WTC11 (cell line): ENCODE results near the gene P2RX4. TPM values are rescaled to one million over a fixed set of nuclear protein-coding genes. Genes with fewer than 3 reads are reported as not detected.

Source experiments
- ATAC-seq: fragments of 200-7000 bp; cut with Tn5 transposase; 2 replicates; pipeline ENCODE4 v1.10.0; 2021; ENCODE audit warnings: mild to moderate bottlenecking, moderate library complexity
- CTCF ChIA-PET: fragments of 300-600 bp; sonication (Branson Sonifier 250); formaldehyde crosslinking; loops from one replicate; lab custom pipeline; 2021; ENCODE audit warnings: antibody characterized with exemption; lab: Charles Lee
- POLR2A ChIA-PET: fragments of 350-600 bp; sonication (Branson Sonifier 250); formaldehyde crosslinking; loops from one replicate; lab custom pipeline; 2021; ENCODE audit warnings: antibody characterized with exemption; lab: Charles Lee
- DNase-seq: peaks from one replicate; pipeline ENCODE4 v3.0.0; 2021; ENCODE audit warnings: low spot score
- H3K27ac Mint-ChIP-seq: 2 replicates; pipeline ENCODE4 v1.8.0; 2021; ENCODE audit warnings: mixed read lengths
- H3K27me3 Mint-ChIP-seq: 2 replicates; pipeline ENCODE4 v1.8.0; 2021; ENCODE audit warnings: low read depth, mild to moderate bottlenecking, moderate library complexity, mixed read lengths
- H3K36me3 Mint-ChIP-seq: 2 replicates; pipeline ENCODE4 v1.8.0; 2021; ENCODE audit warnings: mixed read lengths
- H3K4me1 Mint-ChIP-seq: 2 replicates; pipeline ENCODE4 v1.8.0; 2022; ENCODE audit warnings: mixed read lengths
- H3K4me3 Mint-ChIP-seq: 2 replicates; pipeline ENCODE4 v1.8.0; 2021; ENCODE audit warnings: mild to moderate bottlenecking, moderate library complexity, mixed read lengths
- H3K9me3 Mint-ChIP-seq: 2 replicates; pipeline ENCODE4 v1.8.0; 2021; ENCODE audit warnings: mixed read lengths
- AR ChIP-seq: fragments of 250-450 bp; sonication (Bioruptor Pico); IDR thresholded peaks from 2 replicates; pipeline ENCODE4 v1.9.0; 2021; ENCODE audit warnings: mild to moderate bottlenecking
- ATF3 ChIP-seq: sonication (generic); formaldehyde crosslinking; conservative IDR thresholded peaks from 2 replicates; pipeline ENCODE4 v1.8.1; 2022; ENCODE audit warnings: mild to moderate bottlenecking, missing genetic modification reagents
- ATF6 ChIP-seq: sonication (generic); formaldehyde crosslinking; IDR thresholded peaks from 2 replicates; pipeline ENCODE4 v1.8.1; 2023; ENCODE audit warnings: mild to moderate bottlenecking, missing genetic modification reagents
- ETV6 ChIP-seq: sonication (generic); formaldehyde crosslinking; IDR thresholded peaks from 2 replicates; pipeline ENCODE4 v1.8.1; 2022; ENCODE audit warnings: mild to moderate bottlenecking, missing genetic modification reagents
- FOXK1 ChIP-seq: sonication (generic); formaldehyde crosslinking; IDR thresholded peaks from 2 replicates; pipeline ENCODE4 v1.8.0; 2022; ENCODE audit warnings: mild to moderate bottlenecking, moderate library complexity, missing genetic modification reagents
- FOXP4 ChIP-seq: sonication (generic); formaldehyde crosslinking; IDR thresholded peaks from 2 replicates; pipeline ENCODE4 v1.8.0; 2022; ENCODE audit warnings: mild to moderate bottlenecking, missing genetic modification reagents
- GTF2I ChIP-seq: fragments of 250-450 bp; sonication (Bioruptor Pico); conservative IDR thresholded peaks from 2 replicates; pipeline ENCODE4 v1.4.0; 2021; ENCODE audit warnings: mild to moderate bottlenecking
- IRF2 ChIP-seq: sonication (generic); formaldehyde crosslinking; IDR thresholded peaks from 2 replicates; pipeline ENCODE4 v1.8.0; 2022; ENCODE audit warnings: low read depth, missing genetic modification reagents, borderline replicate concordance
- MXD4 ChIP-seq: fragments of 250-450 bp; sonication (Bioruptor Pico); IDR thresholded peaks from 2 replicates; pipeline ENCODE4 v1.8.0; 2021; ENCODE audit warnings: mild to moderate bottlenecking, moderate library complexity, borderline replicate concordance
- NR2C2 ChIP-seq: sonication (generic); formaldehyde crosslinking; IDR thresholded peaks from 2 replicates; pipeline ENCODE4 v1.8.0; 2022; ENCODE audit warnings: mild to moderate bottlenecking, missing genetic modification reagents
- PRDM15 ChIP-seq: sonication (generic); formaldehyde crosslinking; IDR thresholded peaks from 2 replicates; pipeline ENCODE4 v1.8.0; 2022; ENCODE audit warnings: missing genetic modification reagents
- PRRX2 ChIP-seq: fragments of 250-450 bp; sonication (Bioruptor Pico); IDR thresholded peaks from 2 replicates; pipeline ENCODE4 v1.8.0; 2021; ENCODE audit warnings: mild to moderate bottlenecking
- SMAD4 ChIP-seq: sonication (generic); formaldehyde crosslinking; IDR thresholded peaks from 2 replicates; pipeline ENCODE4 v1.8.0; 2022; ENCODE audit warnings: mild to moderate bottlenecking, missing genetic modification reagents
- ZBTB43 ChIP-seq: sonication (generic); formaldehyde crosslinking; IDR thresholded peaks from 2 replicates; pipeline ENCODE4 v1.8.1; 2023; ENCODE audit warnings: mild to moderate bottlenecking, missing genetic modification reagents
- ZNF281 ChIP-seq: sonication (generic); formaldehyde crosslinking; IDR thresholded peaks from 2 replicates; pipeline ENCODE4 v1.8.0; 2023; ENCODE audit warnings: mild to moderate bottlenecking, missing genetic modification reagents
- ZSCAN18 ChIP-seq: fragments of 250-450 bp; sonication (Bioruptor Pico); IDR thresholded peaks from 2 replicates; pipeline ENCODE4 v2.1.2; 2022; ENCODE audit warnings: mild to moderate bottlenecking, moderate library complexity
- total RNA-seq: library from RNA; stranded (reverse); gene quantifications from 3 replicates; pipeline ENCODE4 v1.2.3, GENCODE V29; 2021

P2RX4 gene
- total RNA-seq, 1 experiment from 2014 or later, result 13.9 TPM

- H3K4me1 Mint-ChIP-seq, result peaks cover 13% of the 10 kb centered on the region
- no peaks in the 10 kb centered on the region for H3K27me3 Mint-ChIP-seq
- ChIA-PET POLR2A (no interaction called here), CTCF (interaction anchor here (0.6 to 1.4 kb wide), 5 partner anchors 9 to 346 kb away, joined by 3 to 5 read pairs (median 4); partner anchors contain the start of gene CAMKK2)
- no peak for DNase-seq
- no peaks in the 10 kb centered on the region for H3K9me3 Mint-ChIP-seq
- peaks cover 5% of the 10 kb centered on the region; the same call in 1 of the 2 replicates for H3K36me3 Mint-ChIP-seq
- no peak for ATAC-seq
- no peak for TF ChIP-seq IRF2 (CRISPR knock-in tag)
- TF ChIP-seq MXD4 (CRISPR knock-in tag), result no peak
- no peak for TF ChIP-seq ZNF281 (CRISPR knock-in tag)
- TF ChIP-seq GTF2I, result no peak
- TF ChIP-seq ATF3 (CRISPR knock-in tag), result no peak
- TF ChIP-seq FOXP4, result no peak
- no peak for TF ChIP-seq ZBTB43 (CRISPR knock-in tag)
- no peak for TF ChIP-seq PRDM15 (CRISPR knock-in tag)
- no peak for TF ChIP-seq FOXK1
- no peak for TF ChIP-seq ZSCAN18 (CRISPR knock-in tag)
- TF ChIP-seq PRRX2 (CRISPR knock-in tag), result no peak
- TF ChIP-seq SMAD4 (CRISPR knock-in tag), result no peak
- no peak for TF ChIP-seq NR2C2 (CRISPR knock-in tag)
- H3K4me3 Mint-ChIP-seq, result no peak overlapping the region
- H3K27ac Mint-ChIP-seq, result peak overlapping the region; percentile 41; the same call in 1 of the 2 replicates
These were observed 23.7 kb downstream of the P2RX4 start for GRCh38 chr12:121233628-121234020.

GRCh38 chr12:121236776-121237175 lies 26.8 kb downstream of the P2RX4 start:
- peaks cover 10% of the 10 kb centered on the region; the same call in 1 of the 2 replicates for H3K36me3 Mint-ChIP-seq
- CTCF ChIA-PET, result no interaction called here
- H3K27ac Mint-ChIP-seq, result no peak overlapping the region; the same call in 1 of the 2 replicates
- no peaks in the 10 kb centered on the region for H3K27me3 Mint-ChIP-seq
- DNase-seq, result no peak
- H3K4me1 Mint-ChIP-seq, result peaks cover 39% of the 10 kb centered on the region
- ATAC-seq, result no peak
- POLR2A ChIA-PET, result no interaction called here
- no peak overlapping the region for H3K4me3 Mint-ChIP-seq
- H3K9me3 Mint-ChIP-seq, result no peaks in the 10 kb centered on the region
- TF ChIP-seq AR (CRISPR knock-in tag) (no peak), ZSCAN18 (CRISPR knock-in tag) (no peak), ATF6 (no peak), ETV6 (CRISPR knock-in tag) (no peak)
